Thoracic aorta (tissue), 2 donors: ENCODE data around the gene CRHR2. TPM values are rescaled to one million over a fixed set of nuclear protein-coding genes. Genes with fewer than 3 reads are reported as not detected.
"Not testable (repeated sequence)": the region's sequence is repeated elsewhere in the genome, so short reads cannot be mapped to it uniquely, and the experiment has no call there.

Experiments used
- ATAC-seq: fragments of 150-250 bp; one replicate; pipeline ENCODE4 v1.8.0; 2017; ENCODE audit warnings: low read depth; ENCODE audit not compliant: insufficient number of reproducible peaks, low FRiP score
- DNase-seq: peaks from one replicate; pipeline ENCODE4 v3.0.0-alpha.2; 2020; ENCODE audit warnings: low spot score
- H3K27ac ChIP-seq, 2 donors: fragments of 200-600 bp; sonication (generic); 1 replicate in 1 of 2; 2 replicates in 1 of 2; pipeline ENCODE4 v1.5.1; 2016; ENCODE audit warnings: mild to moderate bottlenecking in 2 of 2, moderate library complexity in 2 of 2
- H3K27me3 ChIP-seq: fragments of 200-600 bp; sonication (generic); replicated peaks from 2 replicates; pipeline ENCODE4 v1.6.0; 2016; ENCODE audit warnings: mild to moderate bottlenecking; ENCODE audit not compliant: insufficient read depth
- H3K36me3 ChIP-seq: fragments of 200-600 bp; sonication (generic); one replicate; pipeline ENCODE4 v1.5.1; 2016
- H3K4me1 ChIP-seq, 2 donors: fragments of 200-600 bp; sonication (generic); 1 replicate in 1 of 2; 2 replicates in 1 of 2; pipeline versions ENCODE4 v1.5.1 to v1.6.0; 2016; ENCODE audit warnings: low read depth in 2 of 2, mild to moderate bottlenecking in 1 of 2; ENCODE audit not compliant: control insufficient read depth in 1 of 2
- H3K4me3 ChIP-seq: fragments of 200-600 bp; sonication (generic); 2 replicates; pipeline ENCODE4 v1.5.1; 2016; ENCODE audit warnings: mild to moderate bottlenecking
- H3K9me3 ChIP-seq: fragments of 200-600 bp; sonication (generic); 2 replicates; pipeline ENCODE4 v1.5.1; 2016
- CTCF ChIP-seq: fragments of 200-600 bp; sonication (generic); IDR thresholded peaks from one replicate; pipeline ENCODE4 v1.5.1; 2019; ENCODE audit warnings: antibody characterized with exemption
- total RNA-seq, 2 donors: library from RNA; depleted of rRNA; stranded (reverse); fragments of >200 nt; gene quantifications; one replicate each; pipeline versions ENCODE4 v1.1.0 to v1.2.3, GENCODE V29; 2016

Gene CRHR2
- total RNA-seq, 2 donors from 2014 or later, result 0.21 TPM; not detected in 1

GRCh38 chr7:30722187-30722586, 39.9 kb upstream of the CRHR2 start:
- Histone ChIP-seq H3K4me1 (no peaks in the 10 kb centered on the region), H3K27me3 (no peaks in the 10 kb centered on the region), H3K4me3 (no peak overlapping the region), H3K36me3 (no peaks in the 10 kb centered on the region), H3K27ac (no peak overlapping the region), H3K9me3 (peaks cover 3% of the 10 kb centered on the region)
- no peak for DNase-seq
- TF ChIP-seq CTCF, result no peak
- ATAC-seq, result no peak

DNA sequence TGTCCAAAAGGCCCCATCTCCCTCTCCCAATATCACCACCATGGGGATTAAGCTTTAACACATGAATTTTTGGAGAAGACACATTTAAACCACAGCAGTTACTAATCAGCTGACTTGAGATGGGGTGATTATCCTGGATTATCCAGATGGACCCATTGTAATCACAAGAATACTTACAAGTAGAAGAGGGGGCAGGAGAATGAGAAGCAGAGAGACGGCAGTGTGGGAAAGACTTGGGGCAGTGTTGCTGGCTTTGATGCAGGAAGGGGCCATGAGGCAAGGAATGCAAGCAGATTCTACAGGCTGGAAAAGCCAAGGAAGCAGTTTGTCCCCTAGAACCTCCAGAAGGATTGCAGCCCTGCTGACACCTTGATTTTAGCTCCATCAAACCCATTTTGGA, 39.0 kb upstream of the CRHR2 start:
- H3K9me3 ChIP-seq, result peaks cover 3% of the 10 kb centered on the region
- H3K36me3 ChIP-seq, result no peaks in the 10 kb centered on the region
- H3K27ac ChIP-seq, result no peak overlapping the region
- H3K4me3 ChIP-seq, result no peak overlapping the region
- H3K4me1 ChIP-seq, result no peaks in the 10 kb centered on the region
- no peaks in the 10 kb centered on the region for H3K27me3 ChIP-seq
- no peak for TF ChIP-seq CTCF
- no peak for ATAC-seq
- DNase-seq, result no peak

GRCh38 chr7:30719434-30719833, 37.2 kb upstream of the CRHR2 start:
- H3K4me1 ChIP-seq, H3K36me3 ChIP-seq, H3K9me3 ChIP-seq, H3K4me3 ChIP-seq, ATAC-seq, H3K27me3 ChIP-seq, H3K27ac ChIP-seq, DNase-seq: not testable (repeated sequence)

DNA sequence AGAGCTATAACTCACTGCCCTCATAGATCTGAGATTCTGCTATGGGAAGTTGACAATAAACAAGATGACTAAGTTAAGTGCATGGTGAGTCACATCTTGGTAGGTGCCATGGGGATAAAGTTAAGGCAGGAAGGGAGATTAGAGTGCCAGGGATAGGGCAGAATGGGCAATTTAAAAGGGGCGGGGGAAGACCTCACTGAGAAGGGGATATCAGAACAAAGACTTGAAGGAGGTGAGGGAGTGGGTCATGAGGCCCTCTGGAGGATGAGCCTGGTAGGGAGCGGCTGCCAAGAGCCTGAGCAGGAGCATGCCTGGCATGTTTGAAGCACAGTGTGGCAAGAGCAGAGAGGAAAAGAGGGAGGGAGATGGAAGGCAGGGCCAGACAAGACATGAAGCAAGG, 34.9 kb upstream of the CRHR2 start:
- no peak overlapping the region for H3K4me3 ChIP-seq
- peaks cover 3% of the 10 kb centered on the region for H3K9me3 ChIP-seq
- H3K36me3 ChIP-seq, result no peaks in the 10 kb centered on the region
- no peak for TF ChIP-seq CTCF
- DNase-seq (no peak), ATAC-seq (no peak)
- no peak overlapping the region for H3K27ac ChIP-seq
- H3K4me1 ChIP-seq, result no peaks in the 10 kb centered on the region
- no peaks in the 10 kb centered on the region for H3K27me3 ChIP-seq

GRCh38 chr7:30714129-30714528, 31.9 kb upstream of the CRHR2 start:
- H3K4me3 ChIP-seq, result no peak overlapping the region
- H3K36me3 ChIP-seq, result no peaks in the 10 kb centered on the region
- peaks cover 3% of the 10 kb centered on the region for H3K9me3 ChIP-seq
- H3K27me3 ChIP-seq, result no peaks in the 10 kb centered on the region
- no peaks in the 10 kb centered on the region for H3K4me1 ChIP-seq
- ATAC-seq (no peak), DNase-seq (no peak)
- no peak for TF ChIP-seq CTCF
- H3K27ac ChIP-seq, result no peak overlapping the region

DNA sequence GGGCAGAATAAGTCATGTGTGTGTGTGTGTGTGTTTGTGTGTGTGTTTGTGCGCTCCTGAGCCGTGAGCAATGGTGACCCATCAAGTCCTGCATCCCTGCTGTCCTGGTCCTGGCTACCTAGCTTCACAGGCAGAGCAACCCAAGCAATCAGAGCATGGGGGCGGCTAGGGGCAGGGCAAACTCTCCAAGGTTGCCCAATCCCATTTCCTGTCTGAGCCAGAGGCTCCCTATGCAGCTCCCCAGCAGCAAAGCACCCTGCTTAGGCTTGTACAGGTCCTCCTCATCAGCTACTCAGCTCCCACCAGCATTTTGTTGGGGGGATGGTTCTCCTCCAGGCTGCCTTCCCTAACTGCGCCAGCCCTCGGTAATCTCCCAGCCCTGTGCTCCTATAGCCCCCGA, 31.1 kb upstream of the CRHR2 start:
- no peak for TF ChIP-seq CTCF
- Histone ChIP-seq H3K4me1 (no peaks in the 10 kb centered on the region), H3K9me3 (peaks cover under 1% of the 10 kb centered on the region), H3K27me3 (no peaks in the 10 kb centered on the region), H3K27ac (no peak overlapping the region), H3K4me3 (no peak overlapping the region), H3K36me3 (no peaks in the 10 kb centered on the region)
- ATAC-seq, result no peak
- DNase-seq, result no peak
